CD4-positive, alpha-beta T cell treated with Interleukin-15 for 4 hours (primary cell): Measurements from ENCODE around the gene SULT4A1.

Experiments
- DNase-seq: peaks from one replicate; pipeline ENCODE4 v3.0.0-alpha.2; 2020; ENCODE audit warnings: low spot score

The SULT4A1 gene

DNA sequence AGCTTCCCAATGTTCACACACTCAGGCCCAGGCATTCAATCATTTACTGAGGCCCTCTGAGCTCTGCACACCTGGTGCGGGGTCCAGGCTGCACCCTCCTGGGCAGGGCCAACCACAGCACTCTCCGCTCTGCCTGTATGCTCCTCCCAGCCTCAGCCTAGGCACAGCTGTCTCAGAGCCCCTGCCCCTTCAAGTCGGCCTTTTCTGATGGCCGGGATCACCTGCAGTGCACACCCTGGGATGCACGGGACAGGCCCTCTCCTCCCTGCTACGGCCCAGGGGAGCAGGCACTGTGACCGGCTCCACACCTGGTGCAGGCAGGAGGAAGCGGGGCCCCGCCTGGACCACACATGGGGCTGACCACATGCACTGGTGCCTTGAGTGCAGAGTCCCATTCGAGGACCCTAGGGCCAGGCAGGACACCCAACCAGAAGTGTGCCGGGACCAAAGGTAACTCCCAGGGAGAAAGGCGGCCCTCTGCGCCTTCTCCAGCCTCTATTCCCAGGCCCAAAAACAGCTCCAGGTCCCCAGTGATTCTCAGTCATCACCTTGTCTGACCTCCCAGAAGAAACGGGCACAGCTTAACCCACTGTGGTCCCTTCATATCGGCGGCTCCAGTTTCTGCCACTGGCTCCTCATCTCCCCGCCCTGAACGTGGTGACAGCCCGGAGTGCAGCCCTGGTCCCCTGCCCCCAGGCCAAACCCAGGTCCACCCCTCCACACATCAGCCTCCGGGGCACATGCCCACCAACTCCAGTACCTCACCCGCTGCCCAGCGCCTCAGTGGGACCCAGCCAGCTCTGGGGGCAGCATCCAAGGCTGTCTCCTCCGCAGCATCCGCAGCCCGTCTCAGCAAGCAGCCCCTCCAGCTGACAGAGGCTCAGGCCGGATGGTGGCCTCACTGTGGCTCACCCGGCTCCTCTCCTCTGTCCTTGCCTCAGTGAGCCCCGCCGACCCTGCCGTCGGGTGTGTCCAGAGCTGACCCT, 17.5 kb downstream of the SULT4A1 start:
- DNase-seq: no peak

DNA sequence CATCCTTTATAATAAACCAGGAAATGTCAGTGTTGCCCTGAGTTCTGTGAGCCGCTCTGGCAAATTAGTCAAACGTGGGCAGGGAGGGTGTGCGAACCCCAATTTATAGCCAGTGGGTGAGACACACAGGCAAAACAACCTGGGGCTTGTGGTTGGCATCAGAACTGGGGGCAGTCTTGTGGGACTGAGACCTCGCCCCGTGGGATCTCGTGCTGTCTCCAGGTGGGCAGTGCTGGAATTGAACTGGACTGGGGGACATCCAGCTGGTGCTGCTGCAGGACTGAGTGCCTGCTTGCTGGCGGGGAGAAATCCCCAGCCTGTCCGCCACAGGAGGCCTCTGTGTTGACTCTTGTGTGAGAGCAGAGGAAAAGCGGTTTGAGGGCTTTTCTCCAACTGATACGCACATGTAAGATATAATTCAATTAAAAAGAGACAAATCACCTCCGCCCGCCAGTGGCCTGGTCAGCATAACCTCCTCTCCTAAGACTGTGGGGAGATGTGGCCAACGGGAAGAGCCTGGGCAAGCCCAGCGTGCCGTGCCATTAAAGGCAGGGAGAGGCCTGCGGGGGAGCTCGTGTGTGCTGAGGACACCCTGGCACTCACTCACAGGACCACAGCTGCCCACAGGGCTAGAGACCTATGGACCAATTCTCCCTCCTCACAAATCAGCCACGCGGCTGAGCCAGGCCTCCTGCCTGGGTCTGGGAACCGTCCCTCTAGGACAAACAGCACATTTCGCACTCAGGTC, 18.4 kb downstream of the SULT4A1 start:
- no peak for DNase-seq

DNA sequence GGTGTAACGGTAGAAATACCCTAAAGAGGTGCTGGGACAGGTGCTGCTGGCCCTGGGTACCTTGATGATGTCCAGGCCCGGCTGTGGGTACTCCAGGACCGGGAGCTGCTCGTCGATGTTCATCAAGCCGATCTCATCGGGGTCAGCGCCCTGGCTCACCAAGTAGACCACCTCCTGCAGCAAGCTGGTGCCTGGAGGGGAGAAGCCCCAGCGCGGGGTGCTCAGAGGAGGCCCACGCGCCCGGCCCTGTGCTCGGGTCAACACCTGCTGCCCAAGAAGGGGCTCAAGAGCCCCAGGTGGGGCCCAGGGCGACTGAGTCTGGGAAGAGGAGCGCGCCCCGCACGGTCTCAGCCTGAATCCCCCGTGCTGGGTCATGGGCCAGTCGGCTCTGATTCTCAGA, 20.6 kb downstream of the SULT4A1 start:
- no peak for DNase-seq

DNA sequence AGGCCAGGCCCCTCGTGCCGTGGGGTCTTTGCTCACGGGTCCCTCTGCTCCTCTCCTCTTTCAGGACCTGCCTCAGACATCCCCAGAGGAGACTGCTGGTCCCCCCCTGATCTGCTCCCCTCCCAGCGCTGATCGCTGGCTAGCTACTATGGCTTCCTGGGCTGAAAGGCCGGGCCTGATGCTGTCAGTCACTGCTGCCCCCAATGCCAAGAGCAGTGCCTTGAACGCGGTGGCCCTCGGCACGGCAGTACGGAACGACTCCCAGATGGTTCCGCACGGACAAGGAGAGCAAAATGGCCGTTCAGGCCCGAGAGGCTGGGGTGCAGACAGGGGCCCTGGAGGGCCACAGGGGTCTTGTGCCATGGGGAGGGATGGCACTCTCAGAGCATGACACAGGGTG, 21.5 kb downstream of the SULT4A1 start:
- DNase-seq: no peak

DNA sequence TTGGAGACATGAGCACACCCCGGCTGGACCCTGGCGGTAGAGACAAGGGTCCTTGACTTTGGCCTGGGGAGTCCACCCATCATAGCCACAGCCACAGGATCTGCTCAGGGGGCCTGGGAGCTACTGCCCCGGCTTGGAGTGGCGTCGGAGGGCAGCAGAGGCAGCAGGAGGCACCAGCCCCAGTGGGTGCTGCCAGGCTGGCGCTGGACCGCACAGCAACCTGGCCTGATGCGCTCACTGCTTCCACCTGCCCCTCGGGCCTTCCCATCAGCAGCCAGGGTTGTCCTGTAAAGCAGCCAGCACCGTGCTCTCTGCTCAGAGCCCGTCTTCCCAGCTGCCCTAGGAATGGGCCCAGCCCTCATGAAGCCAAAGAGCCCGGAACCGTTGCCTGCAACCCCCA, 21.9 kb downstream of the SULT4A1 start:
- no peak for DNase-seq

DNA sequence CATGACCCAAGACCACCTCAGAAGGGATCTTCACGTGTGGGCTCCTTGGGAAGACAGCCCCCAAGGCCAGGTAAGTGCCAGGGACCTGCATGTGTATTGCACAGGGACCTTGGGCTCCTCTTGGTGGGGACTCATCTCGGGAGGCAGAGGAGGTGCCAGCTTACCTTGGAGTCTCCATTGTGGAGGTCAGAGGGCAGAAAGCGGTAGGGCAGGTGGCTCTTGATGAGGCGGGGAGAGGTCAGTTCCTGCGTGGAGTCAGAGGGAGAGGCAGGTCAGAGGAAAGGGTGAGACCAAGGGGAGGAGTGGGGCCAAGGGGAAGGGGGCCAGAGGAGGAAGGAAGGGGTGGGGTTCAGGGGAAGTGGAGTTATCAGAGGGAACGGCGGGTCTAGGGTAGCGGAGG, 22.5 kb downstream of the SULT4A1 start:
- DNase-seq: no peak

DNA sequence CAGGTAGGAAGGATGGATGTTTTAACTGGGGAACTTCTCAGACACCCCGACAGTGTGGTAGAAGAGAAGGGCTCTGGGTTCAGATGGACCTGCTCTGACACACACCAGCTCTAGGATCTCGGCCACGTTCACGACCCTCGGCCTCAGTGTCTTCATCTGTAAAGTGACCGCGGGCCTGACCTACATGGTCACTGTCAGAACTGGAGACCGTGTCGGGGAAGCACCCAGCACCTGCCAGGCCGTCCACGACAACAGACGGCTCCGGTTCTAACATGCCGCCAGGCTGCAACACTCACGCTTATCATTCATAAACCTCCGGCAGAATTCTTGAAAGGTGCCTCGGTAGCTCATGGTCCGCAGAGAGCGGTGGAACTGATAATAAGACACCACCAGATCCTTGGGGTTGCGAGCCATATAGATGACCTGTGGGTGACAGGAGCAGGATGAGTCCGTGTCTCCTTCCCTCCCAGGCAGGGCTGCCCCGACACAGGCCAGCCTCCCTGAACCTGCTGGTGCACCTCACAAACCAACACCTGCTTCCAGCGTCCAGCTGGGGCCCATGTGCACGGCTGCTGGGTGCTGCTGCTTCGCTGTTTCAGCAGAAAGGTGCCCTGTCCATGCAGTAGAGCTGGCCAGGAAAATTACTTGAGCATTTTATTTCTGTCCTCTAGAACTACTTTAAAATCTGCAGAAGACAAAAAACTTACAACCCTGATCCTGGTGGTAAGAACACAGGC, 23.6 kb downstream of the SULT4A1 start:
- DNase-seq: no peak

DNA sequence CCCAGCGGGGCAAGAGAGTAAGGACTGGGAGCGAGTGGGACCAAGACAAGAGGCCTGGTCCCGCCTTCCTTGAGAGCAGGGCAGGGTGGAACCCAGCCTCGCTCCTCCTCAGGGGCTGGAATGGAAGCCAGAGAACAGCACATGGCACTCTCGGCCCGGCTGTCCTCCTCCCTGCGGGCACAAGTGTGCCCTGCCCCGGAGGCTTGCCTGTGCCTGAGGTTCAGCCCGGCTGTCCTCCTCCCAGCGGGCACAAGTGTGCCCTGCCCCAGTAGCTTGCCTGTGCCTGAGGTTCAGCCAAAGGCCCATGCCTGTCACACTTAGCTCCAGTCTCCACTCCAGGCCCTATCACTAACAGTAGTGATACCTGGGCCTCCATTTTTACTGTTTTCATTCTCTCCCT, 24.2 kb downstream of the SULT4A1 start:
- no peak for DNase-seq

DNA sequence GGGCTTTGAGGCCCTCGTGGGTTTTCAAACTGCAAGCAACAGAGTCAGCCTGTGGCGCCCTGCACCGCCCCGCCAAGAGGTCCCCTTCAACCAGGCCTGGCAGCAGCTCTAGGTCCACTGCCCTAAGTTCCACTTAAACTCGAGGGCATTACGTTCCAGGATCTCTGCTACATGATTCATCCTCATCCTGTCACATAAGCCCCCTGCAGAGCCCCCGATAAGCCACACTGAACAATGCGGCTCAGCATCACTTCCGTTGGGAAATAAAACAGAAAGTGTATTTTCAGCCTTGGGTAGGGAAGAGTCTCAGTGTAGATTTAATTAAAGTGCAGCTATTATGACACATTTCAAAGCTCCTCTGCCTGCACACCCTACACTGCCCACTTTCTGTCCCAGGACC, 24.6 kb downstream of the SULT4A1 start:
- no peak for DNase-seq

DNA sequence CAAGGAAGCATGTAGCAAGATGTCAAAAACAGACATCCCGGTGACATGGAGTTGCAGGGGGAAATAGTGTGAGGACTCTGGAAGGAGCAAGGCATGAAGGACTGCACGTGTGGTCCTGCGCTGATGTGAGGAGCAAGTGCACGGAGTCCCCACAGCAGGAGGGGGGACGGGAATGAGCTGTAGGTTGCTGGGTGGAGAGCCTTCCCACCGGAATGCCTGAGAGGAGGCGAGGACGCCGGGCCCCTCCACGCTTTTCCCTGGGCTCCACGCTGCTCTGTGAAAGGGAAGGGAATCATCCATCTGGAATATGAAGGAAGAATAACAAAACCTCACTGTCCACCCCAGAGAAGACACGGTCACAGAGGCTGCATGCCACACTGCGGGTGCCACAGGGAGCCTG, 26.6 kb downstream of the SULT4A1 start:
- no peak for DNase-seq

DNA sequence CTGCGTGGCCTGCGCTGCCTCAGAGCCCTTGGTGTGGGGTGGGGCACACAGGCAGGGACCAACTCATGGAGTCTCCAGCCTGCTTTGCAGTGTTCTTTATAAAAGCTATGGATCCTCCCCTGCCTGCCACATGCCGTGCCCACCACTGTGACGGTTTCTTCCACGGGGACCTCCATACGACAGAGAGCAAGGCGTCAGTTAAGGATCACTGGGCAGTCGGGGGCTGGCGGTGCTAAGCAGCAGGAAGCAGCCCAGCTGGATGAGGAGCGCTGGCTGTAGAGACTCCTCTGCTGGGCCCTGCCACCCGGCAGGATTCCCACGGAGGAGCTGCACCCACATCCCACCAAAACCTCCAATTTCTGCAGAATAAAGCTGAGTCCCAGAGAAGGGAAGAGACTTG, 27.1 kb downstream of the SULT4A1 start:
- DNase-seq: no peak

DNA sequence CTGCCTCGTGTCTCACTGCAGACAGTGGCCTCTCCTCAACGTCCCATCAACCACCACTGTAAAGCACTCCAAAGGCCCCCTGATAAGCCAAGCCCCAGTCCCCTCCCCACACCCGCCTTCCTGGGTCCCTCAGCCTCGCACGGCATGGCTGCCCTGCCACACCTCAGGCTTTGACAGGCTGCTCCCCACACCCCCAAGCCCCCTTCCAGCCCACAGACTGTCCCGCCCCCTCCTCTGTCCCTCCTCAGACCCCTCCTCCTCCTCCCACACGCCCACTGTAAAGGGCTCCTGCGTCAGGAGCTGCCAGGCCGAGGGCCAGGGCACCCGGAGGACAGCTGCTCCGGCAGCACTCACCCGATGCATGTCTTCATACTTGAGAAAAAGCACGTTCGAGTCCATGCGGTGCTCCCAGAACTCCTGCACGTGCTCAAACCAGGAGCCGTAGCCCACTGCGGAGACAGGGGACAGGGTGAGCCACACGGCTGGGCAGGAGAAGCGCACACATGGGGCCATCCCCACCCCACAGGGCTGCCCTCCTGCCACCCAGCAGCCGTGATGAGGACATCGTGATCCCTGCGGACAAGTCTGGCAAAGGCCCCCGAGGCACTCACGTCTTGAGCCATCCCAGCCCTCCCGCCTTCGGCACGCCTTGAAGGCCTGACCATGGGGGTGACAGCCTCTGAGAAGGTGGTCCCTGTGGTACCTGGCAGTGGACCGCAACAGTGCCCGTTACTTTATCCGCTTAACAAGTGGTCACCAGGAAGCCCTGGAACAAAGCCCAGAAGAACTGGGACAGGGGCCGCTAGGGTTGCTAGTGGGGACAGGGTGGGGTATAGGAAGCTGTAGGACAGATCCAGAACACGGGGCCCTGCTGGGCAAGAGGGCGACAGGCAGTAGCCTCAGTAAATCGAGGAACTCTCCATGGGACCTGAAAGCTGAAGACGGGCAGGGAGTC, 28.8 kb downstream of the SULT4A1 start:
- no peak for DNase-seq

DNA sequence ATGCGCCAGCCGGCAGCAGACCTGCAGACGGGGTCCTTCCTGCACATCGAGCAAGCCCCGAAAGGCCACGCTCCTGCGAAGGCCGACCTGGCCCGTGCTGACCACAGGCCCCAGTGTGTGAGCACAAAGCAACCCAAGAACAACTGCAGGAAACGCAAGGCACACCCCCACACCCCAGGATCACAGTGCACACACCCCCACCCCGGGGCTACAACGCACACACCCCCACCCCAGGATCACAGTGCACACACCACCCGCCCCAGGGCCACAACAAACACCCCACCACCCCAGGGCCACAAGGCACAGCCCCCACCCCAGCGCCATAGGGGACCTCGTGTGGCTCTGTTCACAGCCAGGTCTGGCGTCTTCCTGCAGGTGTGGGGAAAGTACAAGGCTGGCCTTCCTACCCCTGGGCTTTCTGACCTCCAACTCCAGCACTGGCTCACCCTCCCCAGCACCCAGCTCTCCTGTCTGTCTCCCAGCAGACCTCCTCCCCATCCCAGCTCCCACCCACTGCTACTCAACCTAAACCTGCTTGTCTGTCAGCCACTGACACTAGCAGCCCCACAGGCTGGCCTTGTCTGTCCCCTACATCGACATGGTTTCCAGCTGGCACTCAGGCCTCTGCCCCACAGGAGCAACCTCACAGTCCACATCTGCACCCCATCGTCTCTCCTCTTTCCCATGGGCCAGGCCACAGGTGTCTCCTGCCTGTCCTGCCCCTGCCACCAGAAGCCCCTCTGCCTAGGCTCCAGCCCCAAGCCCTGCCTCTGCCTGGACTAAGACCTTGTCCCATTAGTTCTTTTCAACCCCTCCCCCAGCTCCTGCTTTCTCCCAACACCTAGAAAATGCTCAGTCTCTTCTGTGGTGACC, 29.7 kb downstream of the SULT4A1 start:
- no peak for DNase-seq

DNA sequence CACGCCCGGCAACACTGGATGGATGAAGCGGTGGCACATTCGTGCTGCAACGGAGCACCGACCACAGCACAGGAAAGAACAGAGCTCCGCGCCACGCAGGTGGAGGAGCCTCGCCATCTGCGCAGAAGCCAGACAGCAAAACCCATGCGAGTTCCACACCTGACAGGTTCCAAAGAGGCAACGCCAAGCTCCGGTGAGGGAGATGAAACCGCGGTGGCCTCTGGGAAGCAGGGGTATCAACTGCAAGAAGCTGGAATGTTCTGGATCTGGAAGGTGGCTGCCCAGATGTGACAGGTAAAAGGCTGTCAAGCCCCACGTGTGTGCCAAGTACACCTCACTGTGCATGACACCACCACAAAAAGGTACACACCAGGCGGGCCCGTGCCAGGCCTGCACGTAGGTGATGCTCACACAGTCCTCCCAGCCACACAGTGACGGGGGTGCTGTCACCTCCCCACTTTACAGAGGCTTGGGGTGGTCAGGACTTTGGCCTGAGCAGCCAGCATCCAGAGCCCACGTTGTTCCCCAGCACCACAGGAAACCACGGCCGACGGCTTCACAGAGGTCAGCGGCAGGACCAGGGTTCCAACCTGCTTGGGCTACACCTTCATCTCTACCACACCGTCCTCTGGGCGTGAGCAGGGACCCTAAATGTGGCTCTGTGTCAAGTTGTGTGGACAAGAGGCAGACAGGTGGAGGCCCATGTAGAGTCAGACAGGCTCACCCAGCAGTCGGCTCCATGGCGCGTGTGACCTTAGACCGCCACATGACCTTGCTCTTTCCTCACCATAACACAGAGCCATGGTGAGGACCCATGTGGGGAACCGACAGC, 30.5 kb downstream of the SULT4A1 start:
- no peak for DNase-seq

DNA sequence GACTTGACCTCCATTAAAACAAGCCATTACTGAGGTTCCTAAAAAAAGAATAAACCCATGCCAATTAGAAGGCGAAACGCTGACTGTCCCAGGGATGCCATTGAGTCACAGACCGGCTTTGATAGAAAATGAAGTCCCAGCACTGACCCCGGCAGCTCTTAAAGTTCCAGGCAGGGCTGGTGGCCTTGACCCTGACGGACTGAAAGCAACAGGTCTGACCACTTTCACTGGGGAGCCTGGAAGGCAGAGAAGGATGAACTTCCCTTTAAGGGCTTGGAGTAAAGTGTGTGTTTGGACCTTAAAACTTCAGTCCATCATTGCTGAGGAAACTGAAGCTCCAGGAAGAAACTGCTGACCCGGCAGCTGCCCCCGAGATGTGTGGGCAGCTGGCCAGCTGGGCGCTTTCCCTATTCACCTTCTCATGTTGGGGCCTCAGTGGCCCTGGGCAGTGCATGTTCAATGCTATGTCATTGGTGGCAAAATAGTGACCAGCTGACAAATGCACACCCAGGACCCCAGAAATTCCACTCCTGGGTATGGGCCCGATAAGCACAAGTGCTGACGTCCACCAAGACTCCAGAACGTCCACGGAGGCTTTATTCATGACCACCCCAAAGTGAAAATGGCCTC, 31.3 kb downstream of the SULT4A1 start:
- DNase-seq: no peak

DNA sequence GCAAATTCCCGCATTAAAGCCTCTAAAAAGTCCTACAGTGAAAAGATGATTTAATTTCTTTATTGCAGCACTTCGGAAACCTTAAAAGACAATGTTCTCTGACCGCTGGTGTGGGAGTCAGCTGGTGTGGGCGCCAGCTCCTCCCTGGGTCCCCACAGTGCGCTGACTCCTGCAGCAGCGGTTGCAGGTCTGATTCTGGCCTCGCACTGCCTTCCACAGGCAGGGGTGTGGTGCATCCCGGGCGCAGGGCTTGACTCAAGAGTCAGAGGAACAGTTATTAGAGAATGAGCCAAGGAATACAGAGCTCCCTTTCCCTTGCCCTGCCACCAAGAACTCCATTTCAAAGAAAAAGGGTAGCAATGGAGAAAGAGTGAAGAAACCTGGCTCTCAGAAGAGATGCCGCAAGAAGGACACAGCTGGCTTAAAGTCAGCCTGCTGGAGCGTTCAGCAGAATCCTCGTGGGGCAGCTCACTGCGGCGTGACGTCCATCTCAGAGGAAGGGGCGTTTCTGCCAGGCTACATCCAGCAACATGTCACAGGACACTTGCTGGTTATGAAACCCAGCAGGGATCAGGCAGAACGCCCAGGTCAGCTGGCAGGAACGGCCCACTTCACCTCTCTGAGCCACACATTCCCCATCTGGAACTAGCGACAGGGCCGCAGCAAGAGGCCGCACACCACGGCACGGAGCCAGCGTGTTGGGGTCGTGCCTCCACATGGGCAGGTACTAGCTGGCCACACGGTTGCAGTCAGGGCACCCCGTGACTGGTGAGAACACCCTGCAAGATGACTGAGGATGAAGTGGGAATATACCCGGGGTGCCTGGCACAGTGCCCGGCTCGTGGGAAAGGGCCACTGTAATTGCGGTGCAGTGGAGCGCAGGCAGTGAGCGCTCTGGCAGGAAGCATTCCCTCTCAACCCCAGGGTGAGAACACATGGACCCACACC, 32.1 kb downstream of the SULT4A1 start:
- DNase-seq: no peak

DNA sequence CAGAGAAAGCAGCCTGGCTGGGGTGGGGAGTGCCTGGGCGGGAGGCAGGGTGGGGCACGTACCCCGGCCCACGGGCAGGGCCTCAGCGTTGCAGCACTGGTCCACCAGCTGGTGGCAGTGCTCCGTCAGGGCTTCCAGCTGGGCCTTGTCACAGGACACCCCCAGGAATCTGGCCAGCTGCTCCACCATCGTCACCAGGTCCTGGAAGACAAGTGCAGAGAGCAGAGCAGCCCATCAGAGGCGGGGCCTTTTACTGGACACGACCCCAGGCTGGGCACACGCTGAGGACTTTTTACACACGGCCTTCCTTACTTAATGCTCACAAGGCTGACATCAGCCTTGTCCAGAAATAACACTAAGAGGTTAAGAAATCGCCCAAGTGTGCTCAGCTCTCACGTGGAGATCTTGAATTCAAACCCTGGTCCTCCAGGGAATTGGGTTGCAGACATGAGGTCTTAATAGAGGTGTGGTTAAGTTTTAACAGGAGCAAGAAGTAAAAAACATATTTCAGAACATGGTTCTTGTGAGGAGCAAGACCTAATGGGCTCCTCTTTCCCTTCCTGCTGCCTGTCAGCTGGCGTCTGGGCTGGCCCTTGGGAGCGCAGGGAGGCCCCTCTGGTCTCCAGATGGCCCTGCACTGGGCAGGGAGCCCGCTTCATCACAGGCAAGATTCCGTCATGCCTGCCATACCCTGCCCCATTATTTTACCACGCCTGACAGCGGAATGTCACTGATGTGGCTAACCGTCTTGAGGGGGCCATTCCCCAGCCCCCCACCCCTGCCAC, 33.1 kb downstream of the SULT4A1 start:
- DNase-seq: no peak
